Omental fat pad (tissue), 4 donors: ENCODE measurements around the gene NLGN1. TPM values are rescaled to one million over a fixed set of nuclear protein-coding genes. Genes with fewer than 3 reads are reported as not detected.

Experiments
- ATAC-seq: fragments of 150-250 bp; one replicate; pipeline ENCODE4 v1.9.1; 2016; ENCODE audit warnings: mild to moderate bottlenecking, moderate library complexity; ENCODE audit not compliant: low FRiP score
- DNase-seq: peaks from one replicate; pipeline ENCODE4 v3.0.0-alpha.2; 2019; ENCODE audit warnings: low spot score
- total RNA-seq, 4 donors: library from RNA; depleted of rRNA; stranded (reverse); fragments of >200 nt; gene quantifications; one replicate each; pipeline ENCODE4 v1.1.0, GENCODE V29; 2016
- TF ChIP-seq, protein P1 (sequence below), 3 donors: fragments of 450-650 bp; IDR thresholded peaks; one replicate each; pipeline ENCODE4 v1.5.1; 2016 to 2017; ENCODE audit warnings: antibody characterized with exemption in 3 of 3, mild to moderate bottlenecking in 3 of 3, moderate library complexity in 2 of 3

NLGN1 gene
- total RNA-seq, 4 donors from 2014 or later = 5.3 to 17.4 (median 12.5) TPM

- TF ChIP-seq, protein P1, sequence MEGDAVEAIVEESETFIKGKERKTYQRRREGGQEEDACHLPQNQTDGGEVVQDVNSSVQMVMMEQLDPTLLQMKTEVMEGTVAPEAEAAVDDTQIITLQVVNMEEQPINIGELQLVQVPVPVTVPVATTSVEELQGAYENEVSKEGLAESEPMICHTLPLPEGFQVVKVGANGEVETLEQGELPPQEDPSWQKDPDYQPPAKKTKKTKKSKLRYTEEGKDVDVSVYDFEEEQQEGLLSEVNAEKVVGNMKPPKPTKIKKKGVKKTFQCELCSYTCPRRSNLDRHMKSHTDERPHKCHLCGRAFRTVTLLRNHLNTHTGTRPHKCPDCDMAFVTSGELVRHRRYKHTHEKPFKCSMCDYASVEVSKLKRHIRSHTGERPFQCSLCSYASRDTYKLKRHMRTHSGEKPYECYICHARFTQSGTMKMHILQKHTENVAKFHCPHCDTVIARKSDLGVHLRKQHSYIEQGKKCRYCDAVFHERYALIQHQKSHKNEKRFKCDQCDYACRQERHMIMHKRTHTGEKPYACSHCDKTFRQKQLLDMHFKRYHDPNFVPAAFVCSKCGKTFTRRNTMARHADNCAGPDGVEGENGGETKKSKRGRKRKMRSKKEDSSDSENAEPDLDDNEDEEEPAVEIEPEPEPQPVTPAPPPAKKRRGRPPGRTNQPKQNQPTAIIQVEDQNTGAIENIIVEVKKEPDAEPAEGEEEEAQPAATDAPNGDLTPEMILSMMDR (IDR thresholded peaks at IDR 0.05) = no peak
- DNase-seq = no peak
- ATAC-seq = no peak
Measured at GRCh38 chr3:174110761-174111160, 713.2 kb downstream of the NLGN1 start.

DNA sequence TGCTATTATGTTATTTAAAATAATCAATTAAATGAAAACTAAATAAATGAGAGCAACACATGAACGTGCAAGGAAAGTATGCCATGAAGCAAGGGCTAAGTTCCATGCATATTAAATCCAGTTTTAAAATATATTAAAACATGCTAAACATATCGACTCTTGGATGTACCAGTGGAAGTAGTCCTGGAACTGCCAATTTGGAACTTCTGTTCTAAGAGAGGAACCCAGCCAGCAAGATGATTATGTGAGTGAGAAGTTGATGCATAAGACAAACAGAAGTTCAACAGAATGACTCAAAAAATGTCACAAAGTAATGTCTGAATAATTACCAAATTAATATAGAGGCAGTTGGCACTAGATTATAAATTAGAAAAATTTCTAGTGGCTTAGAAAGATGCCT lies 714.2 kb downstream of the NLGN1 start:
- DNase-seq (no peak), ATAC-seq (no peak)
- TF ChIP-seq, protein P1 (IDR thresholded peaks at IDR 0.05) = no peak

- TF ChIP-seq, protein P1 (IDR thresholded peaks at IDR 0.05) = no peak
- DNase-seq (no peak), ATAC-seq (no peak)
Measured at GRCh38 chr3:174116421-174116820, 718.9 kb downstream of the NLGN1 start.

DNA sequence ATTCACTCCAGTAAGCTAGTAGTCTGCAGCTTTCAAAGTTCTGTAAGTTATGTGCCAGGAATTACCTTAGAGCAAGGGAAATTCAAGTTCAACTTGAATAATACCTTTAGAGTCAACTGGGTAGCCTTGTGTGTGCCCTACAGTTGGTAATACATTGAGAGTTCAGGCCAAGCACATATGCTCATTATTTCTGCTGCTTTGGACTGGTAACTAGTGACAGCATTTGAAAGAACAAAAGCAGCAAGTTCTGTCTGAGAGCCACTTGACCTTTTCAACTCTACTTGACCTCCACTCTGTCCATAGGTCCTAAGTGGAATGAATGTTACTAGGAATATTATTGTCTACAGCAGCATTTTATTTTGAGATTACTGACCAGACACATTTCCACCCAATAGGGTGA lies 723.5 kb downstream of the NLGN1 start:
- TF ChIP-seq, protein P1 (IDR thresholded peaks at IDR 0.05) = no peak

GRCh38 chr3:174122411-174122810 lies 724.9 kb downstream of the NLGN1 start:
- ATAC-seq = no peak
- DNase-seq = no peak
- TF ChIP-seq, protein P1 (IDR thresholded peaks at IDR 0.05) = no peak

More for the DNA sequence above, 723.5 kb downstream of the NLGN1 start:
- ATAC-seq = no peak
- DNase-seq = no peak

GRCh38 chr3:174125267-174125824 lies 727.8 kb downstream of the NLGN1 start:
- TF ChIP-seq, protein P1 (IDR thresholded peaks at IDR 0.05) = no peak
- no peak for ATAC-seq
- no peak for DNase-seq

GRCh38 chr3:174126990-174127758 lies 729.6 kb downstream of the NLGN1 start:
- TF ChIP-seq, protein P1 (IDR thresholded peaks at IDR 0.05) = no peak
- no peak for ATAC-seq
- no peak for DNase-seq
